ENCODE measurements around the gene HDHD5. TPM values are rescaled to one million over a fixed set of nuclear protein-coding genes. Genes with fewer than 3 reads are reported as not detected.

Gene HDHD5
- 31.4 to 42.6 TPM (median 40.6 TPM) in 5 replicates for total RNA-seq (2022; extraction: Qiagen RNA extraction; ENCODE audit: low read depth)

DNA sequence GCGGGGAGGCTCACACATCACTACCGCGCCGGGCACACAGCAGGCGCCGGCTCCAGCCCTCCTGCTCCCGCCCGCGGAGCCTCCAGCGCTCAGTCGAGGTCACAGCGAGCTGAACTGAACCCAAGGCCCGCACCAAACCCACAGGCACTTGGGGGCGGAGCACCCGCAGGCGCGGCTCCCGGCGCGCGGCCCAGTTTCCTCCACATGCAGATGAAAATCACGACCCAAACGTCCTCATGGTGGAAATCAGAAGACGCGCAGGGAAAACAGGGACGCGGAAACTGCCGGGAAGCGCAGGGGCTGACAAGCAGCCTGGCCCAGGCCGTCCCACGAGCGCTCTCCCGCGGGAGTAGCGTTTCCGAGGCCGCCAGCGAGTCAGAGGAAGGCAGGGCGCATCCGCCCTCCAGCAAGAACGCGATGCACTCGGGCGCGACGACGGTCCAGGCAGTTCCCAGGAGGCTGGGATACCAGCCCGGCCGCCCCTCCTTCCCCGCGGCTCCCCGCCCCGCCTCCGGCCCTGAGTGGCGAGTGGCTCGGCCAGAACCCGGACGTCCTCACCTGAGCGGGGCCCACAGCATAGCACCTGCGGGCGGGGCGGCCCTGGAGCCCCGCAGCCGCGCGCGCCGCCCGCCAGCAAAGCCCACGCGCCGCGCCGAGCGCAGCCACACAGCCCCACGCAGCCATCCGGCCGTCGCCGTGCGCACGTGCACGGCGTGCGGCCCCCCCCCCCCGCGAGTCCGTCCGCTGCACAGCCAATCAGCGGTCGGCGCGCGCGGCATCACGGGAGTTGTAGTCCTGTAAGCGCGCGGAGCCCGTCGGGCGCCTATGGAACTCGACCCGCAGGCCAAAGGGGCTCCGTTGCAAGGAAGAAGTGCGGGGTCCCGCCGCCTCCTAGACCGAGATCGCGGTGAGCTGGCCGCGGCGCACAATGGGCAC is at the start of gene HDHD5:
TSS of gene HDHD5 (minus strand) at position 710 of the 936 bp plus-strand sequence. CDS start at position 684, 26 bp downstream.

GRCh38 chr22:17121233-17122195 is 37.6 kb downstream of the HDHD5 start, which contains the start of gene TMEM121B:
Gene TMEM121B, minus strand, starts transcription at chr22:17121360. Its CDS starts 233 bp downstream, at chr22:17121127.

Other genes with a start within 250 kb of the HDHD5 start
- gene GAB4, start 151.1 kb downstream of the HDHD5 start, total RNA-seq (2022; extraction: Qiagen RNA extraction; ENCODE audit: low read depth), result not detected in 5 replicates
- gene IL17RA, start 74.3 kb downstream of the HDHD5 start, total RNA-seq (2022; extraction: Qiagen RNA extraction; ENCODE audit: low read depth), result 4.6 to 7.1 TPM (median 6.8 TPM) in 5 replicates
- gene TMEM121B, start 37.9 kb downstream of the HDHD5 start, total RNA-seq (2022; extraction: Qiagen RNA extraction; ENCODE audit: low read depth), result 0.09 to 0.20 TPM (median 0.18 TPM) in 5 replicates
- not detected in 5 replicates for gene ADA2, start 60.2 kb upstream of the HDHD5 start, total RNA-seq (2022; extraction: Qiagen RNA extraction; ENCODE audit: low read depth)
- 0.05 to 0.16 TPM (median 0.08 TPM) in 5 replicates for gene CECR2, start 210.2 kb upstream of the HDHD5 start, total RNA-seq (2022; extraction: Qiagen RNA extraction; ENCODE audit: low read depth)